Stimulated activated naive CD8-positive, alpha-beta T cell treated with anti-CD3 and anti-CD28 coated beads, Interleukin-15, Interleukin-2, amounts not matched to agents 100 ng/mL and 50 ng/mL, for 24 hours (primary cell): ENCODE measurements around the gene XRCC3.

Source experiments
- H3K27ac Mint-ChIP-seq: one replicate; pipeline ENCODE4 v1.8.0; 2021; ENCODE audit warnings: mild to moderate bottlenecking, mixed read lengths
- H3K27me3 Mint-ChIP-seq: one replicate; pipeline ENCODE4 v1.8.0; 2021; ENCODE audit warnings: mixed read lengths
- H3K36me3 Mint-ChIP-seq: one replicate; pipeline ENCODE4 v1.8.0; 2021; ENCODE audit warnings: low read depth, mixed read lengths
- H3K4me1 Mint-ChIP-seq: one replicate; pipeline ENCODE4 v1.8.0; 2021; ENCODE audit warnings: low read depth, mixed read lengths
- H3K4me3 Mint-ChIP-seq: one replicate; pipeline ENCODE4 v1.8.0; 2021; ENCODE audit warnings: mild to moderate bottlenecking, mixed read lengths
- H3K9me3 Mint-ChIP-seq: one replicate; pipeline ENCODE4 v1.8.0; 2021; ENCODE audit warnings: mixed read lengths

Gene XRCC3

GRCh38 chr14:103707329-103708263, 7.7 kb downstream of the XRCC3 start:
- Mint-ChIP-seq H3K4me1 (peaks cover under 1% of the 10 kb centered on the region), H3K4me3 (no peak overlapping the region), H3K9me3 (no peaks in the 10 kb centered on the region), H3K27ac (no peak overlapping the region), H3K27me3 (no peaks in the 10 kb centered on the region), H3K36me3 (peaks cover 48% of the 10 kb centered on the region)

GRCh38 chr14:103706551-103707328, 8.5 kb downstream of the XRCC3 start:
- no peaks in the 10 kb centered on the region for H3K4me1 Mint-ChIP-seq
- no peak overlapping the region for H3K27ac Mint-ChIP-seq
- H3K27me3 Mint-ChIP-seq: no peaks in the 10 kb centered on the region
- H3K4me3 Mint-ChIP-seq: no peak overlapping the region
- no peaks in the 10 kb centered on the region for H3K9me3 Mint-ChIP-seq
- peaks cover 53% of the 10 kb centered on the region for H3K36me3 Mint-ChIP-seq

- no peaks in the 10 kb centered on the region for H3K9me3 Mint-ChIP-seq
- peaks cover 48% of the 10 kb centered on the region for H3K36me3 Mint-ChIP-seq
- H3K27me3 Mint-ChIP-seq: no peaks in the 10 kb centered on the region
- no peaks in the 10 kb centered on the region for H3K4me1 Mint-ChIP-seq
- no peak overlapping the region for H3K27ac Mint-ChIP-seq
- no peak overlapping the region for H3K4me3 Mint-ChIP-seq
Measured at GRCh38 chr14:103705504-103706284, 9.6 kb downstream of the XRCC3 start.

GRCh38 chr14:103705118-103705503, 10.1 kb downstream of the XRCC3 start:
- Mint-ChIP-seq H3K4me1 (no peaks in the 10 kb centered on the region), H3K36me3 (peaks cover 47% of the 10 kb centered on the region), H3K4me3 (no peak overlapping the region), H3K27ac (no peak overlapping the region), H3K27me3 (no peaks in the 10 kb centered on the region), H3K9me3 (no peaks in the 10 kb centered on the region)

GRCh38 chr14:103704708-103705107, 10.5 kb downstream of the XRCC3 start:
- no peak overlapping the region for H3K27ac Mint-ChIP-seq
- H3K36me3 Mint-ChIP-seq: peaks cover 46% of the 10 kb centered on the region
- H3K4me1 Mint-ChIP-seq: no peaks in the 10 kb centered on the region
- H3K27me3 Mint-ChIP-seq: no peaks in the 10 kb centered on the region
- H3K4me3 Mint-ChIP-seq: no peak overlapping the region
- H3K9me3 Mint-ChIP-seq: no peaks in the 10 kb centered on the region

GRCh38 chr14:103703433-103704385, 11.5 kb downstream of the XRCC3 start:
- H3K27me3 Mint-ChIP-seq: no peaks in the 10 kb centered on the region
- no peaks in the 10 kb centered on the region for H3K4me1 Mint-ChIP-seq
- H3K36me3 Mint-ChIP-seq: peaks cover 36% of the 10 kb centered on the region
- no peak overlapping the region for H3K27ac Mint-ChIP-seq
- H3K4me3 Mint-ChIP-seq: no peak overlapping the region
- H3K9me3 Mint-ChIP-seq: no peaks in the 10 kb centered on the region

GRCh38 chr14:103702497-103703432, 12.5 kb downstream of the XRCC3 start:
- H3K9me3 Mint-ChIP-seq: no peaks in the 10 kb centered on the region
- no peak overlapping the region for H3K27ac Mint-ChIP-seq
- no peak overlapping the region for H3K4me3 Mint-ChIP-seq
- no peaks in the 10 kb centered on the region for H3K4me1 Mint-ChIP-seq
- peaks cover 32% of the 10 kb centered on the region for H3K36me3 Mint-ChIP-seq
- no peaks in the 10 kb centered on the region for H3K27me3 Mint-ChIP-seq

- no peaks in the 10 kb centered on the region for H3K9me3 Mint-ChIP-seq
- H3K4me3 Mint-ChIP-seq: no peak overlapping the region
- H3K4me1 Mint-ChIP-seq: no peaks in the 10 kb centered on the region
- peaks cover 32% of the 10 kb centered on the region for H3K36me3 Mint-ChIP-seq
- H3K27ac Mint-ChIP-seq: no peak overlapping the region
- H3K27me3 Mint-ChIP-seq: no peaks in the 10 kb centered on the region
Measured at GRCh38 chr14:103702095-103702494, 13.2 kb downstream of the XRCC3 start.

GRCh38 chr14:103700753-103701490, 14.3 kb downstream of the XRCC3 start:
- Mint-ChIP-seq H3K27ac (no peak overlapping the region), H3K4me3 (no peak overlapping the region), H3K36me3 (peaks cover 38% of the 10 kb centered on the region), H3K4me1 (peaks cover 5% of the 10 kb centered on the region), H3K27me3 (no peaks in the 10 kb centered on the region), H3K9me3 (no peaks in the 10 kb centered on the region)

- H3K27me3 Mint-ChIP-seq: no peaks in the 10 kb centered on the region
- no peak overlapping the region for H3K4me3 Mint-ChIP-seq
- H3K36me3 Mint-ChIP-seq: peaks cover 33% of the 10 kb centered on the region
- H3K9me3 Mint-ChIP-seq: no peaks in the 10 kb centered on the region
- H3K27ac Mint-ChIP-seq: peak overlapping the region; percentile 49
- peaks cover 5% of the 10 kb centered on the region for H3K4me1 Mint-ChIP-seq
Measured at GRCh38 chr14:103699901-103700752, 15.1 kb downstream of the XRCC3 start.

- peaks cover 5% of the 10 kb centered on the region for H3K4me1 Mint-ChIP-seq
- H3K27me3 Mint-ChIP-seq: no peaks in the 10 kb centered on the region
- H3K9me3 Mint-ChIP-seq: no peaks in the 10 kb centered on the region
- H3K4me3 Mint-ChIP-seq: no peak overlapping the region
- H3K27ac Mint-ChIP-seq: peak overlapping the region; percentile 49
- peaks cover 26% of the 10 kb centered on the region for H3K36me3 Mint-ChIP-seq
Measured at GRCh38 chr14:103699261-103699661, 16.0 kb downstream of the XRCC3 start.
